Ovary (tissue), 9 donors: ENCODE data around the gene LRRC10B. TPM values are rescaled to one million over a fixed set of nuclear protein-coding genes. Genes with fewer than 3 reads are reported as not detected.

Experiments
- DNase-seq, 5 donors: peaks; one replicate each; pipeline ENCODE4 v3.0.0-alpha.2; 2019 to 2020
- H3K27ac ChIP-seq, 2 donors: fragments of 200-600 bp; one replicate each; pipeline versions ENCODE4 v1.5.1 to v1.8.0; 2019 to 2022
- H3K27me3 ChIP-seq: fragments of 200-600 bp; one replicate; pipeline ENCODE4 v1.8.0; 2022
- H3K36me3 ChIP-seq: fragments of 200-600 bp; sonication (generic); one replicate; pipeline ENCODE4 v1.5.1; 2019
- H3K4me1 ChIP-seq: one replicate; pipeline ENCODE4 v1.8.1; 2013; ENCODE audit warnings: mild to moderate bottlenecking, moderate library complexity; ENCODE audit not compliant: insufficient read depth
- H3K4me3 ChIP-seq: fragments of 200-600 bp; sonication (generic); one replicate; pipeline ENCODE4 v1.5.1; 2017
- H3K9me3 ChIP-seq, 2 donors: fragments of 200-600 bp in 1 of 2; sonication (generic) in 1 of 2; one replicate each; pipeline versions ENCODE4 v1.5.1 to v1.8.1; 2013 to 2019; ENCODE audit warnings: mild to moderate bottlenecking in 1 of 2, moderate library complexity in 1 of 2
- EP300 ChIP-seq: sonication (generic); formaldehyde crosslinking; IDR thresholded peaks from one replicate; pipeline ENCODE4 v1.6.1; 2017; ENCODE audit warnings: antibody characterized with exemption
- POLR2A ChIP-seq: fragments of 450-650 bp; IDR thresholded peaks from one replicate; pipeline ENCODE4 v1.6.1; 2017; ENCODE audit warnings: antibody characterized with exemption, mild to moderate bottlenecking, moderate library complexity
- WGBS, 3 donors: extraction: QIAGEN DNeasy Blood & Tissue Kit in 1 of 3; methylation state at CpG; one replicate each; pipeline versions ENCODE4 v1.1.5 to v1.1.7; 2013 to 2017; 5-methylcytosine and 5-hydroxymethylcytosine counted together
- intact Hi-C, 4 donors: fragments of 100-400 bp; cut with DNase I; formaldehyde crosslinking; loops; one replicate each; pipeline versions ENCODE4 v1.11.0 to v1.15.1; 2022 to 2023
- microRNA counts: library from miRNA; unstranded; fragments of <30 nt; microRNA quantifications from one replicate; lab custom pipeline; 2016
- microRNA-seq, 3 donors: library from miRNA; unstranded; fragments of <30 nt; microRNA quantifications; one replicate each; pipeline versions ENCODE4 to v1.2.0, GENCODE V29; 2019 to 2020
- polyA plus RNA-seq, 2 donors: library from polyadenylated mRNA; stranded (reverse); fragments of 200-250 nt in 1 of 2; fragments of 350-450 nt in 1 of 2; fragmentation: Illumina TruSeq in 1 of 2; extraction: RNeasy Lipid Tissue Mini Kit (QIAGEN cat#74804) in 1 of 2; gene quantifications; one replicate each; pipeline ENCODE4 v1.2.3, GENCODE V29; 2013 to 2014
- small RNA-seq: library from RNA; depleted of rRNA; stranded (forward); fragments of <200 nt; gene quantifications from one replicate; pipeline ENCODE3, GENCODE V24; 2016
- total RNA-seq, 7 donors: library from RNA; depleted of rRNA in 2 of 7; stranded (reverse); fragments of >200 nt in 2 of 7; fragmentation: NEBNext Ultra II Directional in 3 of 7; extraction: Animal tissue kit (Norgen Biotek cat#: 25700) in 3 of 7; gene quantifications; one replicate each; pipeline versions ENCODE4 v1.1.0 to v1.2.4, GENCODE V29; 2016 to 2023
- TF ChIP-seq, protein P1 (sequence below), 3 donors: fragments of 450-650 bp in 2 of 3; fragments of 200-600 bp in 1 of 3; IDR thresholded peaks; one replicate each; pipeline versions ENCODE4 v1.5.1 to v1.8.0; 2016 to 2022; ENCODE audit warnings: antibody characterized with exemption in 3 of 3, mild to moderate bottlenecking in 1 of 3
- donor health status: DM: no; HTN: no; CAD: no; lungs with moderate emphysema.
- donor health status: DM: no; HTN: no; CAD: no.
- donor health status: Bipolar disorder and iron deficiency.
- donor health status: DM: yes; HTN: yes; CAD: no.
- donor health status: DM: no; HTN: no; CAD: no.
- donor health status: DM: yes; HTN: yes; CAD: no.

LRRC10B gene
- total and polyA plus RNA-seq, 9 donors, result 0.45 to 23.0 (median 1.4) TPM

DNA sequence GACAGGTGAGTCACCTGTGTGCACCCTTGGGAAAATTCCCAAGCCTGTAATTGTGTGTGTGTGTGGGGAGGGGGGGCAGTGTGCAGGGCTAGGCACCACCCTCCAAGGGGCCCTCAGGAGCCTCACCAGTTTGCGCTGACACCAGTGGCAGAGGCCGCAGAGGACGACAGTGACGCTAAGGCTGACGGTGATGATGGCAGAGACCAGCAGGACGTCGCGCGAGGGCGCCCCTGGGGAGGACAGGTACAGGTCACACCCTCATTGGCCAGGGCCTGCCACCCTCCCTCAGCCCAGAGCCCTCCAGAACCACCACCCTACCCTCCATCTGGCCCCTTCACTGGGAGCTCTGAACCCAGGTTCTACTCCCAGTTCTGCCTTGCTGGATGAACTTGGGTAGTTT is 47.4 kb downstream of the LRRC10B start:
- 55 to 67% (median 66%) methylated on average over 8 to 10 of the region's 10 CpGs for whole genome bisulfite sequencing, 3 donors
- H3K4me3 ChIP-seq, result no peak overlapping the region

DNA sequence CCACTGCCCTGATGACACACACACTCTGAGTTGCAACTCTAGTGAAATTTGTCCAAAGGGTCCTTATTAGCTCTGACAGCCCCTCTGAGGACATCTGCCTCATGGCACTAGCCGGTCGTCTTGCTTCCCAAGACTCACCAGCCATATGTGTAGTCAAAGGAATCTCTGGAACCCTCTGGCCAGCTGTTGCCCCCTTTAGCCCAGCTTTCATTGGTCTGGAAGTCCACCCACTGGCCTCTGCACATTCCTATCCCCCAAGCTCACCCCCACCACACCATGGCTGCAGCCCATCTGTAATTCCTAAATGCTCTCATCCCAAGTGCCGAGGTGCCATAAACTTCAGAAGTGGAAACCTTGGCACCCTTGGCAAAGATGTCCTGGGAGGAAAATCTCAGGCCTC is 48.1 kb downstream of the LRRC10B start:
- H3K36me3 ChIP-seq, result no peaks in the 10 kb centered on the region
- no peak overlapping the region for H3K4me3 ChIP-seq
- no peak overlapping the region for H3K27ac ChIP-seq
- intact Hi-C loops, result no loop called here
- no peaks in the 10 kb centered on the region for H3K27me3 ChIP-seq
- DNase-seq, result no peak
- no peaks in the 10 kb centered on the region for H3K9me3 ChIP-seq
- H3K4me1 ChIP-seq, result peaks cover 1% of the 10 kb centered on the region
- 56 to 61% (median 59%) methylated on average over 3 of the region's 3 CpGs for WGBS, 3 donors
- TF ChIP-seq EP300, result no peak
- TF ChIP-seq, protein P1, sequence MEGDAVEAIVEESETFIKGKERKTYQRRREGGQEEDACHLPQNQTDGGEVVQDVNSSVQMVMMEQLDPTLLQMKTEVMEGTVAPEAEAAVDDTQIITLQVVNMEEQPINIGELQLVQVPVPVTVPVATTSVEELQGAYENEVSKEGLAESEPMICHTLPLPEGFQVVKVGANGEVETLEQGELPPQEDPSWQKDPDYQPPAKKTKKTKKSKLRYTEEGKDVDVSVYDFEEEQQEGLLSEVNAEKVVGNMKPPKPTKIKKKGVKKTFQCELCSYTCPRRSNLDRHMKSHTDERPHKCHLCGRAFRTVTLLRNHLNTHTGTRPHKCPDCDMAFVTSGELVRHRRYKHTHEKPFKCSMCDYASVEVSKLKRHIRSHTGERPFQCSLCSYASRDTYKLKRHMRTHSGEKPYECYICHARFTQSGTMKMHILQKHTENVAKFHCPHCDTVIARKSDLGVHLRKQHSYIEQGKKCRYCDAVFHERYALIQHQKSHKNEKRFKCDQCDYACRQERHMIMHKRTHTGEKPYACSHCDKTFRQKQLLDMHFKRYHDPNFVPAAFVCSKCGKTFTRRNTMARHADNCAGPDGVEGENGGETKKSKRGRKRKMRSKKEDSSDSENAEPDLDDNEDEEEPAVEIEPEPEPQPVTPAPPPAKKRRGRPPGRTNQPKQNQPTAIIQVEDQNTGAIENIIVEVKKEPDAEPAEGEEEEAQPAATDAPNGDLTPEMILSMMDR (IDR thresholded peaks at IDR 0.05), result no peak
- TF ChIP-seq POLR2A, result no peak

More for the DNA sequence above, 47.4 kb downstream of the LRRC10B start:
- no peaks in the 10 kb centered on the region for H3K9me3 ChIP-seq
- peaks cover 1% of the 10 kb centered on the region for H3K4me1 ChIP-seq
- no peaks in the 10 kb centered on the region for H3K27me3 ChIP-seq
- no peak overlapping the region for H3K27ac ChIP-seq
- intact Hi-C loops, result no loop called here
- no peak for DNase-seq
- TF ChIP-seq POLR2A (no peak), EP300 (no peak)
- TF ChIP-seq, protein P1 (IDR thresholded peaks at IDR 0.05), result no peak
- no peaks in the 10 kb centered on the region for H3K36me3 ChIP-seq

MicroRNAs within 50 kb of the gene (microRNA counts, 767-probe panel; counts per million panel counts)
- microRNA hsa-miR-4488 (lab: Ali Mortazavi, UCI), result 530 counts per million, percentile 78 among the panel's probes with 10 or more counts

Small RNA genes within 50 kb of the gene (microRNA-seq; reads per million reads assigned to microRNA genes)
- gene MIR4488, result 0 reads per million in 3 donors

Small RNA genes within 50 kb of the gene (small RNA-seq; reads per million reads assigned to genes)
- not detected for gene MIR4488

Other genes with a start within 250 kb of the LRRC10B start
- gene VWCE, start 213.4 kb upstream of the LRRC10B start, total RNA-seq, result 10 to 100 TPM in 6 of 7 donors, 1 to 10 TPM in 1; 9.4 to 39.9 (median 17.2) TPM
- 1 to 10 TPM; 1.9 to 6.9 TPM for gene VWCE, start 213.4 kb upstream of the LRRC10B start, polyA plus RNA-seq
- gene DDB1, start 175.6 kb upstream of the LRRC10B start, total RNA-seq, result 100 to 1,000 TPM; 117 to 264 (median 217) TPM
- 100 to 1,000 TPM; 137 to 270 TPM for gene DDB1, start 175.6 kb upstream of the LRRC10B start, polyA plus RNA-seq
- 10 to 100 TPM; 19.0 to 41.4 (median 36.3) TPM for gene TKFC, start 175.5 kb upstream of the LRRC10B start, total RNA-seq
- 10 to 100 TPM; 22.6 to 27.0 TPM for gene TKFC, start 175.5 kb upstream of the LRRC10B start, polyA plus RNA-seq
- 10 to 100 TPM; 24.1 to 58.3 (median 44.1) TPM for gene CYB561A3, start 146.9 kb upstream of the LRRC10B start, total RNA-seq
- gene CYB561A3, start 146.9 kb upstream of the LRRC10B start, polyA plus RNA-seq, result 10 to 100 TPM; 33.4 to 45.7 TPM
- 100 to 1,000 TPM in 1 of 7 donors, 10 to 100 TPM in 6; 21.5 to 102 (median 53.4) TPM for gene TMEM138, start 146.4 kb upstream of the LRRC10B start, total RNA-seq
- gene TMEM138, start 146.4 kb upstream of the LRRC10B start, polyA plus RNA-seq, result 100 to 1,000 TPM in 1 of 2 donors, 10 to 100 TPM in 1; 33.7 to 115 TPM
- gene TMEM216, start 116.2 kb upstream of the LRRC10B start, total RNA-seq, result 10 to 100 TPM; 20.2 to 32.6 (median 24.2) TPM
- gene TMEM216, start 116.2 kb upstream of the LRRC10B start, polyA plus RNA-seq, result 10 to 100 TPM; 29.1 to 34.6 TPM
- 100 to 1,000 TPM in 1 of 7 donors, 10 to 100 TPM in 6; 33.3 to 103 (median 83.4) TPM for gene CPSF7, start 78.8 kb upstream of the LRRC10B start, total RNA-seq
- 100 to 1,000 TPM in 1 of 2 donors, 10 to 100 TPM in 1; 51.8 to 109 TPM for gene CPSF7, start 78.8 kb upstream of the LRRC10B start, polyA plus RNA-seq
- gene SDHAF2, start 78.6 kb upstream of the LRRC10B start, total RNA-seq, result 10 to 100 TPM; 31.9 to 91.1 (median 37.5) TPM
- 10 to 100 TPM; 40.8 to 43.5 TPM for gene SDHAF2, start 78.6 kb upstream of the LRRC10B start, polyA plus RNA-seq
- gene SYT7, start 72.3 kb downstream of the LRRC10B start, total RNA-seq, result 1 to 10 TPM in 5 of 7 donors, under 1 TPM in 2; 0.24 to 4.6 (median 1.5) TPM
- gene SYT7, start 72.3 kb downstream of the LRRC10B start, polyA plus RNA-seq, result 1 to 10 TPM; 1.7 to 4.9 TPM
- 1 to 10 TPM in 6 of 7 donors, under 1 TPM in 1; 0.48 to 4.4 (median 1.9) TPM for gene DAGLA, start 171.6 kb downstream of the LRRC10B start, total RNA-seq
- gene DAGLA, start 171.6 kb downstream of the LRRC10B start, polyA plus RNA-seq, result under 1 TPM; 0.40 to 0.77 TPM
- gene MYRF, start 243.9 kb downstream of the LRRC10B start, total RNA-seq, result 100 to 1,000 TPM in 1 of 7 donors, 10 to 100 TPM in 6; 11.3 to 109 (median 41.3) TPM
- 1 to 10 TPM; 6.6 to 6.7 TPM for gene MYRF, start 243.9 kb downstream of the LRRC10B start, polyA plus RNA-seq